Activated B cell treated with CpG ODN at 0.5 μM for 24 hours (primary cell): ENCODE measurements around the gene TMEM184A. TPM values are rescaled to one million over a fixed set of nuclear protein-coding genes. Genes with fewer than 3 reads are reported as not detected.

ENCODE experiments used
- ATAC-seq: fragments of 200-7000 bp; cut with Tn5 transposase; one replicate; pipeline ENCODE4 v1.10.0; 2021; ENCODE audit warnings: low read depth, mild to moderate bottlenecking, moderate library complexity
- CTCF ChIA-PET: fragments of 350-600 bp; sonication (Branson Sonifier 250); formaldehyde crosslinking; loops from one replicate; lab custom pipeline; 2021; ENCODE audit warnings: antibody characterized with exemption; lab: Charles Lee
- POLR2A ChIA-PET: fragments of 350-600 bp; sonication (Branson Sonifier 250); formaldehyde crosslinking; loops from one replicate; lab custom pipeline; 2021; ENCODE audit warnings: antibody characterized with exemption; lab: Charles Lee
- DNase-seq: peaks from one replicate; pipeline ENCODE4 v3.0.0; 2022
- H3K27ac Mint-ChIP-seq: one replicate; pipeline ENCODE4 v1.8.0; 2020; ENCODE audit warnings: mixed read lengths
- H3K27me3 Mint-ChIP-seq: one replicate; pipeline ENCODE4 v1.8.0; 2021; ENCODE audit warnings: mixed read lengths
- H3K36me3 Mint-ChIP-seq: one replicate; pipeline ENCODE4 v1.8.0; 2021; ENCODE audit warnings: low read depth, mixed read lengths
- H3K4me1 Mint-ChIP-seq: one replicate; pipeline ENCODE4 v1.8.0; 2021; ENCODE audit warnings: mixed read lengths
- H3K4me3 Mint-ChIP-seq: one replicate; pipeline ENCODE4 v1.8.0; 2020; ENCODE audit warnings: mild to moderate bottlenecking, mixed read lengths
- H3K9me3 Mint-ChIP-seq: one replicate; pipeline ENCODE4 v1.8.0; 2020; ENCODE audit warnings: mixed read lengths
- intact Hi-C: fragments of 100-400 bp; cut with micrococcal nuclease; formaldehyde crosslinking; loops from one replicate; pipeline ENCODE4 v1.15.1; 2024
- total RNA-seq: library from RNA; stranded (reverse); gene quantifications from 2 replicates; pipeline ENCODE4 v1.2.3, GENCODE V29; 2022
- TF ChIP-seq, protein P1 (sequence below): fragments of 200-600 bp; IDR thresholded peaks from one replicate; pipeline ENCODE4 v1.8.0; 2022; ENCODE audit warnings: antibody characterized with exemption, mild to moderate bottlenecking

Gene TMEM184A
- total RNA-seq, 1 donor from 2014 or later: not detected

DNA sequence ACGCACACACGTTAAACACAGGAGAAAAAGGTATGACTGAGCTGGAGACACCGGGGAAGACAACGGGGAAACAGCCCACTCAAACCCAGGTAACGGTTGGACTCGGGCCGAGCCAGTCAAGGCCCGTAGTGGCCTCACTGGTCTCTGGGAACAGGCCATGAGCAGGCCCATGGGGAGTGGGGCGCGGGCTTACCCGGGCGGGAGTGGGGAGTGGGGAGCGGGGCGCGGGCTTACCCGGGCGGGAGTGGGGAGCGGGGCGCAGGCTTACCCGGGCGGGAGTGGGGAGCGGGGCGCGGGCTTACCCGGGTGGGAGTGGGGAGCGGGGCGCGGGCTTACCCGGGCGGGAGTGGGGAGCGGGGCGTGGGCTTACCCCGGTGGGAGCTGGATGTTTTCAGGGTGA lies 63.4 kb downstream of the TMEM184A start:
- Mint-ChIP-seq H3K4me1 (no peaks in the 10 kb centered on the region), H3K27ac (no peak overlapping the region), H3K9me3 (no peaks in the 10 kb centered on the region), H3K4me3 (no peak overlapping the region), H3K36me3 (peaks cover 73% of the 10 kb centered on the region), H3K27me3 (no peaks in the 10 kb centered on the region)
- ChIA-PET POLR2A (interaction anchor here (0.6 kb wide), 1 partner anchor 20 kb away, joined by 7 read pairs; no protein-coding TSS in a partner anchor), CTCF (interaction anchor here (0.6 kb wide), 1 partner anchor 668 kb away, joined by 3 read pairs; no protein-coding TSS in a partner anchor)
- DNase-seq: no peak
- intact Hi-C loops: no loop called here
- TF ChIP-seq, protein P1, sequence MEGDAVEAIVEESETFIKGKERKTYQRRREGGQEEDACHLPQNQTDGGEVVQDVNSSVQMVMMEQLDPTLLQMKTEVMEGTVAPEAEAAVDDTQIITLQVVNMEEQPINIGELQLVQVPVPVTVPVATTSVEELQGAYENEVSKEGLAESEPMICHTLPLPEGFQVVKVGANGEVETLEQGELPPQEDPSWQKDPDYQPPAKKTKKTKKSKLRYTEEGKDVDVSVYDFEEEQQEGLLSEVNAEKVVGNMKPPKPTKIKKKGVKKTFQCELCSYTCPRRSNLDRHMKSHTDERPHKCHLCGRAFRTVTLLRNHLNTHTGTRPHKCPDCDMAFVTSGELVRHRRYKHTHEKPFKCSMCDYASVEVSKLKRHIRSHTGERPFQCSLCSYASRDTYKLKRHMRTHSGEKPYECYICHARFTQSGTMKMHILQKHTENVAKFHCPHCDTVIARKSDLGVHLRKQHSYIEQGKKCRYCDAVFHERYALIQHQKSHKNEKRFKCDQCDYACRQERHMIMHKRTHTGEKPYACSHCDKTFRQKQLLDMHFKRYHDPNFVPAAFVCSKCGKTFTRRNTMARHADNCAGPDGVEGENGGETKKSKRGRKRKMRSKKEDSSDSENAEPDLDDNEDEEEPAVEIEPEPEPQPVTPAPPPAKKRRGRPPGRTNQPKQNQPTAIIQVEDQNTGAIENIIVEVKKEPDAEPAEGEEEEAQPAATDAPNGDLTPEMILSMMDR: no peak
- no peak for ATAC-seq

Other genes starting within 250 kb of the TMEM184A start
- 0.42 and 0.55 TPM in 2 replicates for gene MICALL2, start 96.7 kb downstream of the TMEM184A start, total RNA-seq
- gene INTS1, start 51.8 kb downstream of the TMEM184A start, total RNA-seq: 97.6 and 110 TPM in 2 replicates
- 30.3 and 38.5 TPM in 2 replicates for gene MAFK, start 25.5 kb downstream of the TMEM184A start, total RNA-seq
- 29.5 and 30.5 TPM in 2 replicates for gene PSMG3, start 13.8 kb upstream of the TMEM184A start, total RNA-seq
- not detected in 2 replicates for gene ELFN1, start 114.1 kb upstream of the TMEM184A start, total RNA-seq